Subcutaneous adipose tissue (tissue), 4 donors: ENCODE results near the gene ADAMTS3. TPM values are rescaled to one million over a fixed set of nuclear protein-coding genes. Genes with fewer than 3 reads are reported as not detected.

Source experiments
- total RNA-seq, 4 donors: library from RNA; depleted of rRNA; stranded (reverse); fragments of >200 nt; gene quantifications; one replicate each; pipeline ENCODE4 v1.1.0, GENCODE V29; 2016
- TF ChIP-seq, protein P1 (sequence below): fragments of 450-650 bp; IDR thresholded peaks from one replicate; pipeline ENCODE4 v1.5.1; 2016; ENCODE audit warnings: low read depth, mild to moderate bottlenecking, control low read depth, antibody characterized with exemption, moderate library complexity

Gene ADAMTS3
- total RNA-seq, 4 donors from 2014 or later: 1.3 to 4.4 (median 1.8) TPM

DNA sequence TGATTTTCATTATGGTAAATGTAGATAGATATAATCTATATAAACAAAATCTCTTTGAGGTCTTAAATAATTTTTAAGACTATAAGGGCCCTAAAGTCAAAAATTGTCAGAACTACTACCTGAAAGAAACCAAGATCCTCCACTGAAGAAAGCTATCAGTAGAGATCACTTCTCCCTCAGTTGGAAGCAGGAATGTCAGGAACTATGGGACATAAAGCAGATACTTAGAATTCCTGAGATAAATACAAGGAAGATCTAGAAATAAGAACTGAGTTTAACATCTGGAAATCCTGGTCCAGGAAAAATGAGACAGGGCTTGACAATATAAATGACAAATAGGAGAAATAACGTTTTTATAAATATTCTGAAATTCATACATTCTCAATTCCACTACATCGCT, 97.2 kb downstream of the ADAMTS3 start:
- TF ChIP-seq, protein P1, sequence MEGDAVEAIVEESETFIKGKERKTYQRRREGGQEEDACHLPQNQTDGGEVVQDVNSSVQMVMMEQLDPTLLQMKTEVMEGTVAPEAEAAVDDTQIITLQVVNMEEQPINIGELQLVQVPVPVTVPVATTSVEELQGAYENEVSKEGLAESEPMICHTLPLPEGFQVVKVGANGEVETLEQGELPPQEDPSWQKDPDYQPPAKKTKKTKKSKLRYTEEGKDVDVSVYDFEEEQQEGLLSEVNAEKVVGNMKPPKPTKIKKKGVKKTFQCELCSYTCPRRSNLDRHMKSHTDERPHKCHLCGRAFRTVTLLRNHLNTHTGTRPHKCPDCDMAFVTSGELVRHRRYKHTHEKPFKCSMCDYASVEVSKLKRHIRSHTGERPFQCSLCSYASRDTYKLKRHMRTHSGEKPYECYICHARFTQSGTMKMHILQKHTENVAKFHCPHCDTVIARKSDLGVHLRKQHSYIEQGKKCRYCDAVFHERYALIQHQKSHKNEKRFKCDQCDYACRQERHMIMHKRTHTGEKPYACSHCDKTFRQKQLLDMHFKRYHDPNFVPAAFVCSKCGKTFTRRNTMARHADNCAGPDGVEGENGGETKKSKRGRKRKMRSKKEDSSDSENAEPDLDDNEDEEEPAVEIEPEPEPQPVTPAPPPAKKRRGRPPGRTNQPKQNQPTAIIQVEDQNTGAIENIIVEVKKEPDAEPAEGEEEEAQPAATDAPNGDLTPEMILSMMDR: no peak

DNA sequence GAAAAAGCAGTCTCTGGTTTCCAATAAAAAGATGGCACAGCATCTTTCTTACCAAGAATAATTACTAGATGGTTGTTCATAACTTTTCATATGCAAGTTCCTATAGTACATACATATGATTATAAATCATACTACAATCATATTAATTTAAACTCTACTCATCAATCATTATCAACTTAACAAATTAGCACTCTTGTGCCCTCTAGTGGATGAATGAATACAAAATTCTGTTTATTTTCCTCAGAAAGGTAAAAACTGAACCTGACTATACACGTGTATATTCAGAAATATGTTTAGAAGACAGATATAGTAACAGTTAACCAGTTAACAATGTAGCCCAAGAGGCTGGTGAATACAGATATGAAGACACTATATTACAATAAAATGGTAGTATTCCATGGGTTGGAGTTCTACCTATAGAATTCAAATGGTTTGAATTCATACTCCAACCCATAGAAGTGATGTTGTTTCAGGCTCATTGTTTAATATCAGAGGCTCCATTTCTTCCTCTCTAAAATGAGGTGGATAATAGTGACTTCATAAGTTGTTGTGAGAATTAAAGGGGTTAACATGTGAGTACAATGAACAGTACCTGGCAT, 100.0 kb downstream of the ADAMTS3 start:
- TF ChIP-seq, protein P1: no peak

DNA sequence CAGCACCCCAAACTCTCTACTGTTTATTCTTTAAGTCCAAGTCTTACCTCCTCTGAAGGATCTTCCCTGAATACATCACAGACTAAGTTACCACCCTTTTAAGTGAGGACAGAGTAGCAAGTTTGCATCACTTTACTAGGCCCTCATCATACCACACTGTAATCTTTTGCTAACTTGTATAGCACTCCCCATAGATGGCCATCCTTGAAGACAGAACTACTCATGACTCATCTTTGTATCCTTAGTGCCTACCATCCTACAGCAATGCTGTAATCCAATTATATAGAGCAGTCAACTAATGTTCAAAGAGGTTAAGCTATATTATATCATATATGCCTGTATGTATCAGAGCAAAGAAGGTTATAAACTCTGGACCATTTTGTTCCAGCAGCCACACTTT, 101.4 kb downstream of the ADAMTS3 start:
- TF ChIP-seq, protein P1: no peak

DNA sequence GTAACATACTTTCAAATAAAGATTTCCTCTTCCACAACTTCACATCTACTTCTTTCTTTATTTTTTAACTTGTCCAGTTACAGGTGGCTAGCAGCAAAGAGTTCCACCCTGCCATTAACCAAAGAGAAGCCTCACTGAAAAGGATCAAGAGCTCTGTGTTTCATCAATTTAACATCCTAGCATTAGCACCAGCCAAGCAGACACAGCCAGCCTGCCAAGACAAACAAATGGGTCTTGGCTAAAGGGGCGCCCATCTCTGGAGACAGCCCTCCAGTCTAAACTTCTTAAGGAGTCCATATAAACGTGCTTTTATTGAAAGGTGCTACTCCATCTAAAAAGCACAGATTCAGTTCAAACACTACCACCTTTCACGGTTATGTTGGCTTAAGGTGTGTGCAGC, 105.3 kb downstream of the ADAMTS3 start:
- TF ChIP-seq, protein P1: no peak

DNA sequence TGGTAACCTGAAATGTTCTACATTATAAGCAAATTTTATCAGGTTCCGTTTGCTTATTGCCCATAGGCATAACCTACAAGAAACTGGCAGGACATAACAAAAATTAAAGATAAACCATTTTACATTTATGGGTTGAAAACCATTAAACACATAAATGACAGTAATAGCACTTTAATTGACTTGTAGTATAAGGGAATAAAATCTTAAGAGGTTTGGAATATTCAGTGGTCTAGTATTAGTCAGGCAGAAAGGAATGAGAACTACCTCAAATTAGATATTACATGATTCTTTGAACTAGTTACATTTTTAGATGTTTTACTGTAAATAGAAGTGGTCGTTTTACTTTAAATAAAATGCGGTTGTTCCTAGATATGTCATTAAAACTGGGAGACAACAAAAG, 111.9 kb downstream of the ADAMTS3 start:
- TF ChIP-seq, protein P1: no peak

DNA sequence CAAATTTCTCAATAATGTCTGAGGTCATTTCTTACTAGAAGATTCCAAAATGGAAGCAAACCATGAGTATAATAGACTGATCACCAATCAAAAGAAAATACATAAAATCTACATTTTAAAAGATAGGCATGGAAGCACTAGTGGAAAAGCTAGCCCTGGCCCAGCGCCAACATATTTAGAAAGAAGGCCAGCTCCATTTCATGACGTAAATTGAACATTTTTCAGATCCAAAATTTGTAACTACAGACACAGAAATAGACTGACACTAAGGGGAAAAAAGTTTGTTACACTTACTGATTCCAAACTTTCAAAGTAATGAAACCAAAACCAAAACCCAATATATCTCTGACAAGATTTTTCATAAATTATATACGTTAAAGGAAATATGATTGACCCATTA, 117.7 kb downstream of the ADAMTS3 start:
- TF ChIP-seq, protein P1: no peak

DNA sequence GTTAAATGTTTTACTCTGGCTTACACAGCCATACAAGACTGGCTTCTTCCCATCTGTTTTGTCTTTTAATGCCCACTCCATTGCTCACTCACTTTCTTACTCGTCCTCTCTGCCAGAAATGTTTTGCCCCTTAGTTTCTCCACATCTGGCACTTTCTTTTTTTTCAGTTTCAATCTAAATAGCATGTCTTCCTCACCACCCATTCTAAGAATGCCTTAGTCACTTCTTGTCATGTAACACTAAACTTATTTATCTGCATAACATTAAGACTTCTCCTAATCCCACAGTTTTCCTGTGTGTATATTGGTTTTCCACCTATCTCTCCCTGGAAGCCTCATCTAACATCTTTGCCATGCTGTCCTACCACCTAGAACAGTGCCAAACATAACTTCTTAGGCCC, 119.3 kb downstream of the ADAMTS3 start:
- TF ChIP-seq, protein P1: no peak
